Measurements from ENCODE around the gene RAP2B. TPM values are rescaled to one million over a fixed set of nuclear protein-coding genes. Genes with fewer than 3 reads are reported as not detected.

The RAP2B gene
- total and polyA plus RNA-seq, 2 donors (not counting 3 experiments of a cell fraction or from before 2014, with no cell fraction given), result 8.3 to 27.5 TPM

DNA sequence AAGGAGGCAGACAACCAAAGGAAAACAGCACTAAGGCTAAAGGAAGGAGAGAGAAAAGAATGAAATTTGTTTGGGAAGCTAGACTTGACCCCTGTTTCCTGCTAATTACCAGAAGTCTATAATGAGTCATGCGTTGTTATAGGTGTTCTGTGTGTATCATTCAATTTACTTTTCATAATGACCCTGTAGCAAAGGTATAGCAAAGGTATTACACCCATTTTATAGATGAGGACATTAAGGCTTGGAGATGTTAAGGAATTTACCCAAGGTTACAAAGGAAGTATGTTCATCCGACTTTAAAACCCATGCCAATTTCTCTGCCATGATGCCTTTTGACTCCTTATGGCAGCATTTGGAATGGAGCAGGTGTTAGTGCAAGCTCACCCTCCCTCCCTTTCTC lies 54.9 kb downstream of the RAP2B start:
- dilution Hi-C loops (cut with MboI; ENCODE audit: extremely low pct_ligation_motif_present, low sequenced_read_pairs), result no loop called here

DNA sequence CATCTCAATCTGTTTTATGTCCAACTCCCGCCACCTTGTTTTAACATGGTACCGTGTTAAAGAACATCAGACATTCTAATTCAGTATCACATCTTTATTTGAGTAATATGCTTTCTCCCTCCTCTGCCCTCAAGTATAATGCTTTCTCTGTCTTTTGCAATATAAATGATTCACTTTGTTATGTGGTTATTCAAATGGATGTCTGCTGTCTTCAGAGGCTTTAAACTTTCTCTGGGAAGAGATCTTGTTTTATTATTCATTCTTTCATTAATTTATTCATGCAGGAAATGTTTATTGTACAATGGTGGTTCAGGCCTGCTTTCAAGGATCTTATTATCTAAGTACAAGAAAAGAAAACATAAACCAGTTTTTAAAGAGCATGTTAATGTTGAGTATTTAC lies 57.1 kb downstream of the RAP2B start:
- dilution Hi-C loops (cut with MboI; ENCODE audit: extremely low pct_ligation_motif_present, low sequenced_read_pairs), result no loop called here

More for the DNA sequence above, 54.9 kb downstream of the RAP2B start:
- no peak overlapping the region for H2AFZ ChIP-seq (ENCODE audit: low read depth, low read length)
- peak; percentile 36 for DNase-seq (ENCODE audit: low read depth, low spot score)
- peak overlapping the region; percentile 64 for H3K4me2 ChIP-seq (ENCODE audit: insufficient read depth, low read length)
- H3K4me3 ChIP-seq (replicated peaks in 1 of 3; ENCODE audit: insufficient read depth in 1 of 3, low read depth in 1 of 3, low read length in 3 of 3), result no peak overlapping the region
- no peaks in the 10 kb centered on the region for H3K79me2 ChIP-seq (ENCODE audit: control insufficient read depth, insufficient read depth, low read length)
- H3K27ac ChIP-seq (ENCODE audit: insufficient read depth, low read depth, low read length), result no peak overlapping the region
- FAIRE-seq, result no peak
- peaks cover 29% of the 10 kb centered on the region for H3K4me1 ChIP-seq (ENCODE audit: control insufficient read depth, extremely low read depth, insufficient read depth, low read length)
- no peaks in the 10 kb centered on the region for H3K9me3 ChIP-seq (replicated peaks; ENCODE audit: control insufficient read depth, insufficient read depth, low read length)
- intact Hi-C loops (cut with micrococcal nuclease), result no loop called here
- no TSS peak for BruUV-seq (replicated peaks)
- peak; percentile 43 for TF ChIP-seq JUN (IDR thresholded peaks at IDR 0.05; ENCODE audit: borderline replicate concordance, insufficient read depth, insufficient read length, low read depth)
- TF ChIP-seq MYC (IDR thresholded peaks at IDR 0.05; ENCODE audit: low read depth, low read length), result no peak
- TF ChIP-seq POLR2AphosphoS5 (IDR thresholded peaks at IDR 0.05; ENCODE audit: insufficient read depth, low read depth, low read length), result peak; percentile 27
- TF ChIP-seq GATA2 (IDR thresholded peaks at IDR 0.05; ENCODE audit: insufficient read depth, insufficient read length, low read depth, low read length), result no peak
- peak; percentile 53 for TF ChIP-seq FOS (IDR thresholded peaks at IDR 0.05; ENCODE audit: borderline replicate concordance, insufficient read depth, low read length)
- no peak for TF ChIP-seq POLR2A (IDR thresholded peaks at IDR 0.05; ENCODE audit: low read depth, low read length)
- POLR2A ChIA-PET, result no interaction called here
- CTCF ChIA-PET, result interaction anchor here (1.1 kb wide), 1 partner anchor 8 kb away, joined by 3 read pairs; no protein-coding TSS in a partner anchor
- no peaks in the 10 kb centered on the region for H3K27me3 ChIP-seq (ENCODE audit: control insufficient read depth in 2 of 2, insufficient read depth in 2 of 2, low read length in 2 of 2)
- no peaks in the 10 kb centered on the region for H3K9me1 ChIP-seq (replicated peaks; ENCODE audit: control insufficient read depth, extremely low read depth, insufficient read depth, low read length)
- no peak overlapping the region for H3K9ac ChIP-seq (replicated peaks; ENCODE audit: extremely low read depth, insufficient read depth, low read length)
- no peaks in the 10 kb centered on the region for H4K20me1 ChIP-seq (replicated peaks; ENCODE audit: control insufficient read depth, extremely low read depth, insufficient read depth, low read length)
- no peaks in the 10 kb centered on the region for H3K36me3 ChIP-seq (ENCODE audit: control insufficient read depth in 2 of 2, extremely low read depth in 1 of 2, insufficient read depth in 2 of 2, low read length in 2 of 2)

More for the DNA sequence above, 57.1 kb downstream of the RAP2B start:
- no TSS peak for BruUV-seq (replicated peaks)
- Histone ChIP-seq H2AFZ (ENCODE audit: low read depth, low read length) (no peak overlapping the region), H3K9ac (replicated peaks; ENCODE audit: extremely low read depth, insufficient read depth, low read length) (no peak overlapping the region), H3K4me3 (replicated peaks in 1 of 3; ENCODE audit: insufficient read depth in 1 of 3, low read depth in 1 of 3, low read length in 3 of 3) (no peak overlapping the region), H3K4me1 (ENCODE audit: control insufficient read depth, extremely low read depth, insufficient read depth, low read length) (peaks cover 36% of the 10 kb centered on the region), H3K36me3 (ENCODE audit: control insufficient read depth in 2 of 2, extremely low read depth in 1 of 2, insufficient read depth in 2 of 2, low read length in 2 of 2) (no peaks in the 10 kb centered on the region), H3K9me1 (replicated peaks; ENCODE audit: control insufficient read depth, extremely low read depth, insufficient read depth, low read length) (no peaks in the 10 kb centered on the region), H3K79me2 (ENCODE audit: control insufficient read depth, insufficient read depth, low read length) (no peaks in the 10 kb centered on the region), H4K20me1 (replicated peaks; ENCODE audit: control insufficient read depth, extremely low read depth, insufficient read depth, low read length) (no peaks in the 10 kb centered on the region), H3K4me2 (ENCODE audit: insufficient read depth, low read length) (no peak overlapping the region), H3K9me3 (replicated peaks; ENCODE audit: control insufficient read depth, insufficient read depth, low read length) (no peaks in the 10 kb centered on the region), H3K27me3 (ENCODE audit: control insufficient read depth in 2 of 2, insufficient read depth in 2 of 2, low read length in 2 of 2) (no peaks in the 10 kb centered on the region), H3K27ac (ENCODE audit: insufficient read depth, low read depth, low read length) (no peak overlapping the region)
- intact Hi-C loops (cut with micrococcal nuclease), result no loop called here
- no peak for DNase-seq (ENCODE audit: low read depth, low spot score)
- POLR2A ChIA-PET, result no interaction called here
- no peak for FAIRE-seq
- CTCF ChIA-PET, result no interaction called here
- no peak for TF ChIP-seq FOS (IDR thresholded peaks at IDR 0.05; ENCODE audit: borderline replicate concordance, insufficient read depth, low read length)
- no peak for TF ChIP-seq POLR2AphosphoS5 (IDR thresholded peaks at IDR 0.05; ENCODE audit: insufficient read depth, low read depth, low read length)
- TF ChIP-seq POLR2A (IDR thresholded peaks at IDR 0.05; ENCODE audit: low read depth, low read length), result no peak

Measured in endothelial cell of umbilical vein (primary cell).